GM23248 (cell line): Measurements from ENCODE around the gene CPNE4. TPM values are rescaled to one million over a fixed set of nuclear protein-coding genes. Genes with fewer than 3 reads are reported as not detected.

Experiments
- DNase-seq: peaks from one replicate; pipeline ENCODE4 v3.0.0-alpha.2; 2015
- H2AFZ ChIP-seq: fragments of 200-600 bp; sonication (generic); 2 replicates; pipeline ENCODE4 v1.6.1; 2016; ENCODE audit warnings: antibody characterized with exemption
- H3F3A ChIP-seq: fragments of 200-600 bp; sonication (generic); 2 replicates; pipeline ENCODE4 v1.6.1; 2016; ENCODE audit warnings: mild to moderate bottlenecking, antibody characterized with exemption, mixed run types; ENCODE audit not compliant: insufficient read depth
- H3K27ac ChIP-seq: fragments of 200-600 bp; sonication (generic); 2 replicates; pipeline ENCODE4 v1.5.1; 2016; ENCODE audit warnings: mild to moderate bottlenecking
- H3K27me3 ChIP-seq: fragments of 200-600 bp; sonication (generic); replicated peaks from 2 replicates; pipeline ENCODE4 v1.6.1; 2016; ENCODE audit warnings: mild to moderate bottlenecking; ENCODE audit not compliant: insufficient read depth
- H3K36me3 ChIP-seq: fragments of 200-600 bp; sonication (generic); 2 replicates; pipeline ENCODE4 v1.6.1; 2016; ENCODE audit warnings: low read depth, mild to moderate bottlenecking
- H3K4me1 ChIP-seq: fragments of 200-600 bp; sonication (generic); 2 replicates; pipeline ENCODE4 v1.6.1; 2016; ENCODE audit warnings: mild to moderate bottlenecking; ENCODE audit not compliant: insufficient read depth
- H3K4me2 ChIP-seq: fragments of 200-600 bp; sonication (generic); one replicate; pipeline ENCODE4 v1.6.1; 2016; ENCODE audit warnings: mild to moderate bottlenecking; ENCODE audit not compliant: unreplicated experiment
- H3K4me3 ChIP-seq: fragments of 200-600 bp; sonication (generic); 2 replicates; pipeline ENCODE4 v1.5.1; 2016; ENCODE audit warnings: mild to moderate bottlenecking
- H3K79me2 ChIP-seq: fragments of 200-600 bp; sonication (generic); 2 replicates; pipeline ENCODE4 v1.6.1; 2016; ENCODE audit warnings: mild to moderate bottlenecking; ENCODE audit not compliant: insufficient read depth
- H3K9ac ChIP-seq: fragments of 200-600 bp; sonication (generic); 2 replicates; pipeline ENCODE4 v1.6.1; 2016; ENCODE audit warnings: mild to moderate bottlenecking
- H3K9me2 ChIP-seq: fragments of 200-600 bp; sonication (generic); 2 replicates; pipeline ENCODE4 v1.6.1; 2016; ENCODE audit warnings: mixed run types, mild to moderate bottlenecking, moderate library complexity; ENCODE audit not compliant: insufficient read depth
- H3K9me3 ChIP-seq: fragments of 200-600 bp; sonication (generic); one replicate; pipeline ENCODE4 v1.6.1; 2017; ENCODE audit warnings: low read depth
- H4K20me1 ChIP-seq: fragments of 200-600 bp; sonication (generic); 2 replicates; pipeline ENCODE4 v1.6.0; 2016; ENCODE audit not compliant: insufficient read depth
- EZH2 ChIP-seq: fragments of 200-600 bp; sonication (generic); IDR thresholded peaks from 2 replicates; pipeline ENCODE4 v1.6.1; 2018; ENCODE audit warnings: antibody characterized with exemption, mild to moderate bottlenecking; ENCODE audit not compliant: insufficient read depth, poor library complexity, severe bottlenecking
- EZH2phosphoT487 ChIP-seq: fragments of 200-600 bp; sonication (generic); IDR thresholded peaks from 2 replicates; pipeline ENCODE4 v1.6.1; 2018; ENCODE audit warnings: antibody characterized with exemption, moderate library complexity, mild to moderate bottlenecking, low read depth; ENCODE audit not compliant: insufficient read depth
- WGBS, 2 experiments: methylation state at CpG; one replicate each; pipeline ENCODE4 v1.1.6; 2015 to 2017; ENCODE audit warnings: low lambda C conversion rate in 2 of 2, low coverage in 1 of 2; ENCODE audit errors: missing lambda C conversion rate in 2 of 2; 5-methylcytosine and 5-hydroxymethylcytosine counted together
- in situ Hi-C: fragments of 300-500 bp; cut with MboI; formaldehyde crosslinking; loops from 2 replicates; pipeline ENCODE4 v1.15.0; 2020
- polyA plus RNA-seq: library from polyadenylated mRNA; unstranded; fragments of >200 nt; fragmentation: Nextera tagmentation; extraction: Ambion mirVana; gene quantifications from 2 replicates; pipeline ENCODE4 v1.2.1, GENCODE V29; 2016
- total RNA-seq: library from RNA; depleted of rRNA; stranded (reverse); fragments of >200 nt; shearing (Covaris generic); gene quantifications from 2 replicates; pipeline ENCODE4 v1.2.3, GENCODE V29; 2014

Gene CPNE4
- total and polyA plus RNA-seq, 2 experiments from 2014 or later = 0.11 to 0.44 TPM

- H3K9ac ChIP-seq = no peak overlapping the region
- H4K20me1 ChIP-seq = no peaks in the 10 kb centered on the region
- no peaks in the 10 kb centered on the region for H3K9me3 ChIP-seq
- H3K4me3 ChIP-seq = no peak overlapping the region
- H3K4me2 ChIP-seq = no peak overlapping the region
- in situ Hi-C loops = loop anchor here (25.0 kb wide), 2 partner anchors 479 to 979 kb away; partner anchors contain the start of genes ASTE1 and NEK11
- no peaks in the 10 kb centered on the region for H3K36me3 ChIP-seq
- no peak overlapping the region for H2AFZ ChIP-seq
- H3K9me2 ChIP-seq = no peaks in the 10 kb centered on the region
- H3K4me1 ChIP-seq = no peaks in the 10 kb centered on the region
- no peaks in the 10 kb centered on the region for H3F3A ChIP-seq
- no peak for DNase-seq
- TF ChIP-seq EZH2phosphoT487 (no peak), EZH2 (no peak)
- 51 to 57% methylated on average over 7 of the region's 7 CpGs for WGBS, 2 experiments
- H3K79me2 ChIP-seq = no peaks in the 10 kb centered on the region
- H3K27ac ChIP-seq = no peak overlapping the region
- H3K27me3 ChIP-seq = peaks cover 16% of the 10 kb centered on the region
These were observed 18.5 kb downstream of the CPNE4 start for GRCh38 chr3:132016061-132017041.

DNA sequence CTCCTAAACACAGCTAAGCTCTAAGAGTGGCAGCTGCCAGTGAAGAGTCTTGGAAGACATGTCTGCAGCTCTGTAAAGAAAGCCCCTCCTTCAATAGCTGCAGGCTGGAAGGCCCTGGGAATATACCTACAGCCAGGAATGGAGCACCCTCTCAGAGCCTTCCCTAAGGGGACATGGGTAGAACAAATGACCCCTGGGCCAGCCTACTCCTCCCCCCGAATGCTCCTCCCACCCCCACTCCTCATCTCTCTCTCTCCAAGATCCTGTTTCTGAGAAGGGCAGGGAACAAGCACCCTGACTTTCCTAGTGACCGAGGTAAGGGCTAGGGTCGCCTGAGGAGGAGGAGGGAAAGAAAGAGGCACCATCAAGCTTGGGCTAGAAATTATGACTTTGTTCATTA lies 20.7 kb downstream of the CPNE4 start:
- in situ Hi-C loops = loop anchor here (25.0 kb wide), 2 partner anchors 477 to 977 kb away; partner anchors contain the start of genes ASTE1 and NEK11

GRCh38 chr3:132009241-132009640 lies 25.6 kb downstream of the CPNE4 start:
- no peak overlapping the region for H3K27ac ChIP-seq
- no peak for DNase-seq
- H3K9me2 ChIP-seq = no peaks in the 10 kb centered on the region
- H3K4me1 ChIP-seq = 0 out of 2 replicates have a peak, but pooled peaks cover 3% of the 10 kb centered on the region
- no peak overlapping the region for H2AFZ ChIP-seq
- no peak overlapping the region for H3K4me3 ChIP-seq
- no peaks in the 10 kb centered on the region; the same call in 1 of the 2 replicates for H3K27me3 ChIP-seq
- in situ Hi-C loops = loop anchor here (25.0 kb wide), 2 partner anchors 472 to 972 kb away; partner anchors contain the start of genes ASTE1 and NEK11
- TF ChIP-seq EZH2 (no peak), EZH2phosphoT487 (no peak)
- no peaks in the 10 kb centered on the region for H3K36me3 ChIP-seq
- H3K4me2 ChIP-seq = no peak overlapping the region
- no peaks in the 10 kb centered on the region for H3K9me3 ChIP-seq
- no peak overlapping the region for H3K9ac ChIP-seq
- no peaks in the 10 kb centered on the region for H4K20me1 ChIP-seq
- H3F3A ChIP-seq = no peaks in the 10 kb centered on the region
- H3K79me2 ChIP-seq = no peaks in the 10 kb centered on the region

More for the DNA sequence above, 20.7 kb downstream of the CPNE4 start:
- Histone ChIP-seq H3K4me1 (no peaks in the 10 kb centered on the region), H3K27ac (no peak overlapping the region), H3K79me2 (no peaks in the 10 kb centered on the region), H3K4me2 (no peak overlapping the region), H4K20me1 (no peaks in the 10 kb centered on the region), H3K27me3 (peaks cover 5% of the 10 kb centered on the region), H3K36me3 (no peaks in the 10 kb centered on the region), H3K4me3 (no peak overlapping the region), H3K9me3 (no peaks in the 10 kb centered on the region), H3K9me2 (no peaks in the 10 kb centered on the region), H3F3A (no peaks in the 10 kb centered on the region), H3K9ac (no peak overlapping the region), H2AFZ (no peak overlapping the region)
- no peak for TF ChIP-seq EZH2phosphoT487
- no peak for TF ChIP-seq EZH2
- no peak for DNase-seq
- WGBS, 2 experiments = 63 to 87% methylated on average over 3 of the region's 3 CpGs

DNA sequence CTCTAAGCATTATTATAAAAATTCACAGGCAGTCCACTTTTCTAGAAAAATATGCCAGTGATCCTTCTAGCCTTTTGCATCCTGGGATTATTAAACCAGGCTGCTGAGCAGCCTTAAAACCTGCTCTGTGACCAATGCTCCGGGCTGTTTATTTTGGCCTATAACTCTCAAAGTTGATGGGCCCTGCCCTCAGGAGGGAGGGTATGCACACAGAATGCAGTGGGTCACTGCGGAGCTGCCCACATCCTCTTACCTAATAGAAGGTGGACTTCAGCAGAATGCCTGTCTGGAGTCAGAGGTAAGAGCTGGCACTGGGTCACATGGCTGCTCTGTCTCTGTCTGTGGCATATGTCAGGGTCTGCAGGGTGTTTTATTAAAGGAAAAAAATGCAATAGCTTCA lies 26.0 kb downstream of the CPNE4 start:
- no peak overlapping the region for H3K27ac ChIP-seq
- no peak for DNase-seq
- 0 out of 2 replicates have a peak, but pooled peaks cover 3% of the 10 kb centered on the region for H3K4me1 ChIP-seq
- no peaks in the 10 kb centered on the region for H3K9me2 ChIP-seq
- H3K9ac ChIP-seq = no peak overlapping the region
- no peaks in the 10 kb centered on the region for H3K36me3 ChIP-seq
- no peaks in the 10 kb centered on the region for H3K9me3 ChIP-seq
- no peaks in the 10 kb centered on the region; the same call in 1 of the 2 replicates for H3K27me3 ChIP-seq
- no peak overlapping the region for H3K4me2 ChIP-seq
- no peak overlapping the region for H3K4me3 ChIP-seq
- H2AFZ ChIP-seq = no peak overlapping the region
- no peaks in the 10 kb centered on the region for H3F3A ChIP-seq
- TF ChIP-seq EZH2 (no peak), EZH2phosphoT487 (no peak)
- no peaks in the 10 kb centered on the region for H4K20me1 ChIP-seq
- in situ Hi-C loops = loop anchor here (25.0 kb wide), 2 partner anchors 472 to 972 kb away; partner anchors contain the start of genes ASTE1 and NEK11
- H3K79me2 ChIP-seq = no peaks in the 10 kb centered on the region
- 27 to 41% methylated on average over 2 of the region's 2 CpGs for WGBS, 2 experiments
